G401 (cell line): Measurements from ENCODE around the gene LRRC8E. TPM values are rescaled to one million over a fixed set of nuclear protein-coding genes. Genes with fewer than 3 reads are reported as not detected.
A peak's percentile ranks its signal among the peaks of the same experiment; 100 is the strongest.
"Not testable (repeated sequence)": the region's sequence is repeated elsewhere in the genome, so short reads cannot be mapped to it uniquely, and the experiment has no call there.

Source experiments
- DNase-seq: peaks from one replicate; pipeline ENCODE4 v3.0.0-alpha.2; 2015; ENCODE audit warnings: low spot score
- in situ Hi-C: cut with HindIII; loops from 2 replicates; pipeline ENCODE4 v1.10.0; 2016; ENCODE audit warnings: low sequenced_read_pairs, mixed read lengths
- total RNA-seq: library from RNA; depleted of rRNA; stranded (reverse); fragments of >200 nt; shearing (Covaris generic); gene quantifications from 2 replicates; pipeline ENCODE4 v1.2.3, GENCODE V29; 2014

Gene LRRC8E
- total RNA-seq, 1 experiment from 2014 or later = not detected

DNA sequence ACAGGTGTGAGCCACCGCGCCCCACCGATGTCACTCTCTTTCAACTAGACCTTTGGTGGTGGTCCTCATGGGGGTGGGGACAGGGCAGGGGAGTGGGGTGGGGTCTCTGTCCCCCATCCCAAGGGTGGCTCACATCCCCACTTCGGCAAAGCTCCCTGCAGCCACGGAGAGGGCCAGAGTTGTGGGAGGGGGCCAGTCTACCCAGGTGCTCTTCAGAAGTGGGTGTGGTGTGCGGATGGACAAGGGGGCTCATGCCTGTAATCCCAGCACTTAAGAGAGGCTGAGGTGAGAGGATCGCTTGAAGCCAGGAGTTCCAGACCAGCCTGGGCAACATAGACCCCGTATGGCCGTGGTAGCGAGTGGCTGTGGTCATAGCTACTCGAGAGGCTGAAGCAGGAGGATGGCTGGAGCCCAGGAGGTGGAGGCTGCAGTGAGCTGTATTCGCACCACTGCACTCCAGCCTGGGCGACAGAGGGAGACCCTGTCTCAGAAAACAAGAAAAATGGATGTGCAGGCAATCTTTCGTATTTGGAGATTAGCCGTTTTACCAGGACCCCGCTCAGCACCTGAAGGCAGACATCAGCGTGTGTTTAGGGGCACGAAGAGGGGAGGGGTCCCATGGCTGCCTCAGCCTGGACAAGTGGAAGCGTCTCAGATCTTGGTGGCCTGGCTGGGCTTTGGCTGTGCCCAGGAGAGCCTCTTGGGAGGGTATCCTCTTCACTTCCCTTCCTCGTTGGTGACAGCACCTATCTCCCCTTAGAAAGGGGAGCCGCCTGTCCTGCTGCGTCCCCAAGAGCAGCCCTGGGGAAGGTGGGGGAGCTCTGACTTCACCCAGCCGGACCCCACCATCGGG lies 27.2 kb downstream of the LRRC8E start:
- in situ Hi-C loops = no loop called here
- no peak for DNase-seq

DNA sequence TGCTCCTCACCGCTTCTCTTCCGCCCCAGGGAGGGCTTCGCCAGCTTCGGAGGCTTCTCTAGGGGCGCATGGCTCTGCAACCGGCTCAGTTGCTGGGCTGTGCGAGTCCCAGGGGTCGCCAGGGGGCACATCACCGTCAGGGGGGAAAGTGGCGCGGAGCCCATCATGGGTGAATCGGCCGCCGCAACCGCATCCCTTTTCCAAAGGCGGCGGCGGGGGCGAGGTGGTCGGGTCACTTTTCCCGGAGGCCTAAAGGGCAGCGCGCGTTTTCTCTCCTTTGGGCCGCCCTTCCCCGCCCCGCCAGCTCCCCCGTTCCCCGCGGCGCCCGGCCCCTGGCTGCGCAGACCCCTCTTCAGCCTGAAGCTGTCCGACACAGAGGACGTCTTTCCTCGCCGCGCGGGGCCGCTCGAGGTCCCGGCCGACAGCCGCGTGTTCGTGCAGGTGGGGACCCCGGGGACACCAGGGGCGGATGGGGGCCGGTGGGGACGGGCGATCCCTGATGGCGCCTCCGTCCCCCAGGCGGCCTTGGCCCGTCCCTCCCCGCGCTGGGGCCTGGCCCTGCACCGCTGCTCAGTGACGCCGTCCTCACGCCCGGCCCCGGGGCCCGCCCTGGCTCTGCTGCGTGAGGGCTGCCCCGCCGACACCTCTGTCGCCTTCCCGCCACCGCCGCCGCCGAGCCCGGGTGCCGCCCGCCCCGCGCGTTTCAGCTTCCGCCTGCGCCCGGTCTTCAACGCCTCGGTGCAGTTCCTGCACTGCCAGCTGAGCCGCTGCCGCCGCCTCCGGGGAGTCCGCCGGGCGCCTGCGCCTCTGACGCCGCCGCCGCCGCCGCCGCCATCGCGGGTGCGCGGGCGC lies 28.0 kb downstream of the LRRC8E start:
- DNase-seq = no peak
- in situ Hi-C loops = no loop called here

DNA sequence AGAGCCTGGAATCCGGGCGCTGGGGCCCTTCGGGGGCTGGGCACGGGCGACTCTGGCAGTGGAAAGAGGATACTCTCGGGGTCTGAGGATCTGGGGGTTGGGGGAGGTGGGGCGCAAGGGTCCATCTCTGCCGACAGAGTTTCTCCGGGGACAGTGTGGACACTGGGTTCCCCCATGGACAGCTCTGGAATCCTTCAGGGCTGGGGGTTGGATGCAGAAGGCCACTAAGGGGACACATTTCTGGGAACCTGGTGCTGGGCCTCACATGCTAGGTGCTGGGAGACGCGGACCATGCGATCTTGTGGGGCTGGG lies 28.6 kb downstream of the LRRC8E start:
- in situ Hi-C loops = no loop called here
- DNase-seq = no peak

DNA sequence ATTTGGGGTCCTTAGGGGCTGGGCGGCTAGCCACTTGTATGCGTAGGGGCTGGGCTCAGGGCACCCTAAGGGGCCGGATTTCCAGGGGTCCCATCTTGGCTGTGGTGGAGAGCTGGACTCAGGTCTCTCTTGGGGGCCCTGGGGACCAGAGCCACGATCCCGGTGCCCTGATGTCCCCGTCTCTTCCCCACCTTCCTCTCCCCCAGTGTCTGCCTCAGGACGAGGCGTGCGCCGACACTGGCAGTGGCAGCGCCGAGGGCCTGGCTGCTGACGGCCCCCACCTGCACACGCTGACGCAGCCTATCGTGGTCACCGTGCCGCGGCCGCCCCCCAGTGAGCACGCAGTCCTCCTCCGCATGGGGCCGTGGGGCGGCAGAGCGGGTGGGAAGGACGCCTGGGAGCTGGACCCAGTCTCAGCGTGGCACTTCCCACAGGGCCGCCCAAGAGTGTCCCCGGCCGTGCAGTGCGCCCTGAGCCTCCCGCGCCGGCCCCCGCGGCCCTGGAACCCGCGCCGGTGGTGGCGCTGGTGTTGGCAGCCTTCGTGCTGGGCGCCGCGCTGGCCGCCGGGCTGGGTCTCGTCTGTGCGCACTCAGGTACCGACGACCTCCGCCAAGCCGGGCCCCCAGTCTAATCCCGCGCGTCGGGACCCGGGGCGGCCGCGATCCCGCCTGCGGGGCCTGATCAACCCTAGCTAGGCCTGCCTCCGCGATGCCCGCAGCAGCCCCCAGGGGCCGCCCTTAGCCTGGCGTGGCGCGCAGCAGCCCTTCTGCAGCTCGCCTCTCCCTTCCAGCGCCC lies 29.2 kb downstream of the LRRC8E start:
- in situ Hi-C loops = no loop called here
- peak; percentile 75 for DNase-seq

DNA sequence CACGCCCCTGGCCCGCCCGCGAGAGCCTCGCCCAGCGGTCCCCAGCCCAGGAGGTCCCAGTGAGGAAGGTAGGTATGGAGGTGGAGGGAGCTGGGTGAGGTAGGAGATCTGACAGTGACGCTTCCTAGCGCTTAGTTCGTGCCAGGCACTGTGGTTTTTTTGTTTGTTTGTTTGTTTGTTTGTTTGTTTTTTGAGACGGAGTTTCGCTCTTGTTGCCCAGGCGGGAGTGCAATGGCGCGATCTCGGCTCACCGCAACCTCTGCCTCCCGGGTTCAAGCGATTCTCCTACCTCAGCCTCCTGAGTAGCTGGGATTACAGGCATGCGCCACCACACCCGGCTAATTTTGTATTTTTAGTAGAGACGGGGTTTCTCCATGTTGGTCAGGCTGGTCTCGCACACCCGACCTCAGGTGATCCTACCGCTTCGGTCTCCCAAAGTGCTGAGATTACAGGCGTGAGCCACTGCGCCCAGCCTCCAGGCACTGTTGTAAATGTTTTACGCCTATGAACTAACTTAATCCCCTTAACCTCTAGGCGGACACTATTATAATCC lies 29.8 kb downstream of the LRRC8E start:
- in situ Hi-C loops, DNase-seq: not testable (repeated sequence)

DNA sequence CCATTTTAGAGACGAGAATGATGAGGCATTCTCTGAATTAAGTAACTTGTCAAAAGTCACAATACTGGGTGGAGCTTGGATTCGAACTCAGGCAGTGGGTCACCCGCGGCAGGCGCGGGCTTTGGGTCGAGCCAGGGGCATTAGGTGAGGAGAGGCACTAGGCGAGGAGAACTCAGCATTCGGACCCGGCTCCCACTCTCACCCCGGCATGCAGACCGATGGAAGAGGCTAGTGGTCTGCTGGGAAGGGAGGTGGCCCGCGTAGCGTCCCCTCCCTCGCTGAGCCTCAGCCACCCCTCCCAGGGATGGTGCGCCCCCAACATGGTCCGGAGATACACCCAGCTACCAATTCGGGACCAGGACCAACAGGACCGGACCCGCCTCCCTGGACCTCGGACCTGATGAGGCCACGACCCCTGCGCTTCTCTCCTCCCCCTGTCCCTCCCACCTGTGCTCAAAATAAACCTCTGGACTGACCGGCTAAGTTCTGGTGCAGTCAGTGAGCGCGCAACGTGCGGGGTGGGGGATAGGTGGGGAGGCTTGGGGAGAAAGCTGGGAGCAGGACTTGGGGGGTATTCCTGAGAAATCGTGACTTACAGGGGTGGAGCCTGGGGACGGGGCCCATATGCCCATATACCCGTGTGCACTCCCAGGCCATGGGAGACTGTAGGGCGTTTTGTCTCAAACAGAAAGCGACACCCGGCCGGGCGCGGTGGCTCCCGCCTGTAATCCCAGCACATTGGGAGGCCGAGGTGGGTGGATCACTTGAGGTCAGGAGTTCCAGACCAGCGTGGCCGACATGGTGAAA lies 30.5 kb downstream of the LRRC8E start:
- no peak for DNase-seq
- in situ Hi-C loops = no loop called here

DNA sequence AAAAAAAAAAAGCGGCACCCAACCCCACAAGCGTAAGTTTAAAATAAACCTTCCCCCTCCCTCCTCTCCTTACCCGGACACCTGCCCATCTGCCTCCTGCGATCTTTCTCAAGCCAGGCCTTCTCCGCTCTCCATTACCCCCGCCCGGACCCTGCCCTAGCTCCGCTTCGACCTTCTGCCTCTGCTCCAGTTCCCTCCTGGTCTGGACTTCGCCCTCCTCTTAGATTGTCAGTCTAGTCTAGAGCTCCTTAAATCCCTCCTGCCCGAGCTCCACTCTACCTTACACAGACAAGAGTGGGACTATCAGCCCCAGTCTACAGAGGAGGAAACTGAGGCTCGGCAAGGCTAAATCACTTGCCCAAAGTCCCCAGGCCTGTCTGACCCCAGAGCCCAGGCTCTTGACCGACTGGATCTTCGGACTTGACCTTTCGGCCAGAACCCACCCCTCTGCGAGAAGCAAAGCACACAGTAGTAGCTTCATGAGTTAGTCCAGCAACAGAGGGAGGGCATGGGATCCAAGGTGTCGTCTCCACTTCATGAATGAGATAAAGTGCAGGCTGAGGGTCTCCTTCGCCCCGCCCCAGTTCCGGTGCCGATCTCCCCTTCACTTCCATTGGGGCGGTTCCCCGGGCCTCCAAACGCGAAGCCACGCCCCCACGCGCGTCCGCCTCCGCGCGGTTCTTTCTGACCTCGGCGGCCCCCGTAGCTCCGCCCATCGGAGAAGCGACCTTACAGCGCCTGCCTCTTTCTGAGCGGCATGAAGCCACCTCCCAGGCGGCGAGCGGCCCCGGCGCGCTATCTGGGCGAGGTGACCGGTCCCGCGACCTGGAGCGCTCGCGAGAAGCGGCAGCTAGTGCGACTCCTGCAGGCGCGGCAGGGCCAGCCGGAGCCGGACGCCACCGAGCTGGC lies 31.6 kb downstream of the LRRC8E start, which contains the start of gene SNAPC2:
SNAPC2 (plus strand) TSS at position 729 of the 909 bp plus-strand sequence; CDS start at position 758, 29 bp downstream.
- peak; percentile 87 for DNase-seq
- in situ Hi-C loops = loop anchor here (5.0 kb wide), 1 partner anchor 68 kb away; no protein-coding TSS in a partner anchor

DNA sequence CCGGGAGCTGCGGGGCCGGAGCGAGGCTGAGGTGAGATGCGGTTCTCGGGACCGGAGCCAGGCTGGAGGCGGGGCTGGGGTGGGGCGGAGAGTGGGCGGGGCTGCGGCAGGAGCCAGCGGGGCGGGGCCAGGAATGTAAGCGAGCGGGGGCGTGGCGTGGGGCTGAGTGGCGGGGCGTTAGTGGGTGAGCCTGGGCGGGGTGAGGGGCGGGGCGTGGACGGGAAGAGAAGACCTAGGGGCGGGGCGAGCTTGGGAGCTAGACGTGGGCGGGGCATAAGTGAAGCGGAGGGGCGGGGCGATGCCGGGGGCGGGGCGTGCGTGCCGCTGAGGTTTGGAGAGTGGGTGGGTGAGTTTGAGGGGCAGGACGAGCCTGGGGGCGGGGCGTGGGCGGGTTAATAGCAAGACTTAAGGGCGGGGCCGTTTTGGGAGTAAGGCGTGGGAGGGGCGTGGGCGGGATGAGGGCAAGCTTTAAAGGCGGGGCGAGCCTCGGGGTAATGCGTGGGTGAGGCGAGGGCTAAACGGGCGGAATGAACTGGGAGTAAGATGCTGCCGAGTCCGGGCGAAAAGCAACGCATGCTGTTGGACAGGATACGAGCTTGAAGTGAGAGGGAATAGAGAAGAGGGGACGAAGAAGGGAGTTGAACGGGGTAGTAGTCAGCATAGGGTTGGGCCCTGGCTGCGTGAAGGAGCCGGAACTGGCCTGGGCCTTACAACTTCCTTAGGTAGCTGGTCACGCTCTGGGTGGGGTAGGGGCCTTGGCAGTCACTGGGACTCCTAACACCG lies 32.4 kb downstream of the LRRC8E start:
- peak; percentile 97 for DNase-seq
- in situ Hi-C loops = loop anchor here (5.0 kb wide), 1 partner anchor 68 kb away; no protein-coding TSS in a partner anchor

DNA sequence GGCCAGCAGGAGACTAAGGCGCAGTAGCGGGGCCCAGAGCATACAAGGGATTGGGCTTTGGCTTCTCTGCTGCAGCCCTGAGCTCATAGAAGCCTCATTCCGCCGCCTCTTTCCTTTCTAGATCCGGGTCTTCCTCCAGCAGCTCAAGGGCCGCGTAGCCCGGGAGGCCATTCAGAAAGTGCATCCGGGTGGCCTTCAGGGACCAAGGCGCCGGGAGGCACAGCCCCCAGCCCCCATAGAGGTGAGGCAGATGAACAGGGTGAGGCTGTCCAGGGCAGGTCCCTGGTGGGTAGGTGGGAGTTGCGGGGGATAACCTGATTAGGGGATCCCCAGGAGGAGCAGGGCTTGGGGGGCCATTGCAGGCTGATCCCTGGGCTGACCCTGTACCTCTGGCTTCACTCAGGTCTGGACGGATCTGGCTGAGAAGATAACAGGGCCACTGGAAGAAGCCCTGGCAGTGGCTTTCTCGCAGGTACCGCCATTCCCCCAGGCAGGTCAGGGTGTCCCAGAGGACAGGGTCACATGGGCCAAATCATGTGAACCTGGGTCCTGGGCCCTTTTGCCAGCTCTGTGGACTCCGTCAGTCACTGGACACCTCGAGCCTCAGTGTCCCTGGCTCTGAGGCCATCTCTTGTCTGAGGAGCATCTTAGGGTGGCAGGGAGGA lies 33.1 kb downstream of the LRRC8E start:
- in situ Hi-C loops = loop anchor here (5.0 kb wide), 1 partner anchor 69 kb away; no protein-coding TSS in a partner anchor
- no peak for DNase-seq

DNA sequence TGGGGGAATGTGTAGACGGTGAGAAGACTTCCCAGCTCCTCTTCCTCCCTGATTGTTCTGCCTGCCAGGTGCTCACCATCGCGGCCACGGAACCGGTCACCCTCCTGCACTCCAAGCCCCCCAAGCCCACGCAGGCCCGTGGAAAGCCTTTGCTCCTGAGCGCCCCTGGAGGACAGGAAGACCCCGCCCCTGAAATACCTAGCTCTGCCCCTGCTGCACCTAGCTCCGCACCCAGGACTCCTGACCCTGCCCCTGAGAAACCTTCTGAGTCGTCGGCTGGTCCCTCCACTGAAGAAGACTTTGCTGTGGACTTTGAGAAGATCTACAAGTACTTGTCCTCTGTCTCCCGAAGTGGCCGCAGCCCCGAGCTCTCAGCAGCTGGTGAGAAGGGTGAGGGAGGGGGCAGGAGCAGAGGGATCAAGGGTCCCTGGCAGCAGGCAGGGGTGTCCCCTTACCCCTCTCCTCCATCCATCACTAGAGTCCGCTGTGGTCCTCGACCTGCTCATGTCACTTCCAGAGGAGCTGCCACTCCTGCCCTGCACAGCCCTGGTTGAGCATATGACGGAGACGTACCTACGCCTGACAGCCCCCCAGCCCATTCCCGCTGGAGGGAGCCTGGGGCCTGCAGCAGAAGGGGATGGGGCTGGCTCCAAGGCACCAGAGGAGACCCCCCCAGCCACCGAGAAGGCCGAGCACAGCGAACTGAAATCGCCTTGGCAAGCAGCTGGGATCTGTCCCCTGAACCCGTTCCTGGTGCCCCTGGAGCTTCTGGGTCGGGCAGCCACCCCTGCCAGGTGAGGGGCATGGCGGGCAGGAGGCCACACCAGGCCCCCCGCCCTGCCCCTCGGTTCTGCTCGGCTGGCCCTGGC lies 33.9 kb downstream of the LRRC8E start:
- in situ Hi-C loops = loop anchor here (5.0 kb wide), 1 partner anchor 70 kb away; no protein-coding TSS in a partner anchor
- DNase-seq = no peak

DNA sequence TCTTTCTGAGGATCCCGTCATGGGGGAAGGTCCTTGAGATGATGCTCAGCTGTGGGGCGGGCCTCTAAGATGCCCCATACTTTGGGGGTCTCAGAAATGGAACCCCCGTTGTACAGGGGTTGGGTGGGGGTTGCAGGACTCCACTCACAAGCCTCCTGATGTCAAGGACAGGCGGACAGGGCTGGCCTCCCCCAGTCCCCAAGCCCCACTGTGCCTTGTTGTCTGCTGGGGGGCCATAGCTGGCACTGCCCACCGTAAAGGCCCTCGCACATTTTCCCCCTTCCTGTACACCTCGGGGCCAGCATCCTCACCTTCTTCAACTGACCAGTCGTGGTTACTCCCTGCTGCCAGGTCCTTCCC lies 34.5 kb downstream of the LRRC8E start:
- no peak for DNase-seq
- in situ Hi-C loops = loop anchor here (5.0 kb wide), 1 partner anchor 71 kb away; no protein-coding TSS in a partner anchor

DNA sequence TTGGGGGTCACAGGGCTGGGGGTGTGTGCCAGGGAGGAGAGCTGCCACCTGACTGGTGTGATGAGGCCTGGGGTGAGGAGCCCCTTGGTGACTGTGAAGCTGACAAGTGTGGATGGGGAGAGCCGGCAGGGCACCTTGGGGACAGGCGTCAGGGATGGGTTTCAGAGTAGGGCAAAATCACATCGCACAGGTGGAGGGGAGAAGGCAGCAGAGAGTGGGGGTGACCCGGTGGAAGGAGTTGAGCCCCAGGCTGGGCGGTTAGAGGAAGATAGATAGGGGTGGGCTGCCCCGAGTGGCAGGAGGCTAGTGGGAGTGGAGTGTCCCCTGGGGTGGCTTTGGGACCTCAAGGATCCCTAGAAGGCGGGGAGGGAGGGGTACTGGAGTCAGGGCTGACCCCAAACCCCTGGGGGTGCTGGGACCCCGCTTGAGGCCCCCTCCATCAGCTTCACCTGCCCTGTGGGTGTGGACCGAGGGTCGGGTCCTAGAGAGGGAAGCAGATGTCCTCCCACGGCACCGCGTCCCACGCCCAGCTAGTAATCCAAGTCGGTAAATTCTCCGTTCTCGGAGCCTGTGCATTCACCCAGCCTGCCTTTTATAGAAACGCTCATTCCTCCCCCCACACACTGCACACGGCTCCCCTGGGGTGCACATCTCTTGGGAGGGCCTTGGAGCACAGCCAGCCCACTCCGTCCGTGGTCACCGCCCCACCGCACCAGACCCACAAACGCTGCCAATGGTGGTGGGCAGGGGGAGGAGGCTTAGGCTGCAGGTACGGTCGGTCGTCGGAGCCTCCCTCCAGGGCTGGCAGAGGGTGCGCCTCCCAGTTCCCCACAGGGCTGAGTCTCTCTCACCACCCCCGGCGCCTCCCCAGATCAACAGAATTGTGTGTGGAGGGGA lies 35.2 kb downstream of the LRRC8E start:
- in situ Hi-C loops = loop anchor here (5.0 kb wide), 1 partner anchor 71 kb away; no protein-coding TSS in a partner anchor
- no peak for DNase-seq

DNA sequence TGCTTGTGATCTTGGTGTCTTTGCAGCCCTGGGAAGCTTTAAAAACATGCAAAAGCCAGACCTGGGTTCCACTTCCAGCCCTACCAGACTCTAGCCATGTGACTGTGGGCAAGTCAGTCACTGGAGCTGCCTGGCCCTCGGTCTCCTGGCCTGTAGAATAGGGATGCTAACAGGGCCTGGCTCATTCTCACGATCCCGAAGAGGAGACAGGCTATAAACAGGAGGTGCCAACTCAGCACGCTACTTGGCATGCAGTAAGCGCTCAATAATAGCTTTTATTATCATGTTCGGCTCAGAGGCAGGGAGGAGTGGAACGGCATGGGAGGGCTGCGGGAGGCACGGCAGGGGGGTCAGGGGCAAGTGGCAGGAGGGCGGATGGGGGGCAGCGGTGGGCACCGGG lies 35.9 kb downstream of the LRRC8E start:
- in situ Hi-C loops = loop anchor here (5.0 kb wide), 1 partner anchor 72 kb away; no protein-coding TSS in a partner anchor

DNA sequence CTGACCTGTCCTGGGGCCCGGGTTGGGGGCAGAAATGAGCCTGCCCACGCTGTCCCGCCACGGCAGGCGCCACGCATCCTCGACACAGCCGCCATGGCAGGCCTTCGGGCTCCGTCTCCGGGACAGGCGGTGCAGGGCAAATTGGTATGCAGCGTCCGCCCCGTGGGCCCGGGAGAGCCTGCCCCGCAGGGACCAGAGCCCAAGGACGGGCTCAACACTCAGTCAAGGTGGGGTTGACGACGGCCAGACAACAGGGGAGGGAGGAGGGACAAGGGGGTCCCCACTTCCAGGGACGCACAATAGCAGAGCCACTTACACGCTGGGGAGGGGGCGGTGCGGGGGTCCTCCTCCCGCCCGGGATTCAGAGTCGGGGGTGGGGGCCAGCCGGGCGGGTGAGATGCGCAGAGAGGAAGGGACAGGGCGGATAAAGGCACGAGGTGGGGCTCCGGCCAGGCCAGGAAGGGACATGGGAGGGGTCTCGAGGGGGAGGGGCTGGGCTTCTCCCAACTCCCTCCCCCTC lies 36.4 kb downstream of the LRRC8E start:
- no peak for DNase-seq
- in situ Hi-C loops = loop anchor here (5.0 kb wide), 1 partner anchor 72 kb away; no protein-coding TSS in a partner anchor

More for the DNA sequence above, 35.9 kb downstream of the LRRC8E start:
- no peak for DNase-seq
